Measurements from ENCODE around the gene GAGE2A.
A peak's percentile ranks its signal among the peaks of the same experiment; 100 is the strongest.

The GAGE2A gene

GRCh38 chrX:49627086-49627777, 37.9 kb downstream of the GAGE2A start:
- H3K4me1 ChIP-seq (ENCODE audit: control insufficient read depth, insufficient read depth, low read length), result no peaks in the 10 kb centered on the region
- H3K36me3 ChIP-seq (ENCODE audit: control insufficient read depth in 2 of 2, insufficient read depth in 1 of 2, low read length in 2 of 2), result no peaks in the 10 kb centered on the region
- H3K27ac ChIP-seq (ENCODE audit: extremely low read depth, low read depth, low read length), result no peak overlapping the region
- ChIA-PET POLR2A (no interaction called here), CTCF (interaction anchor here (0.6 to 1.1 kb wide), 7 partner anchors 10 to 136 kb away, joined by 3 to 4 read pairs (median 3); no protein-coding TSS in a partner anchor)
- H3K4me3 ChIP-seq (ENCODE audit: low read depth, low read length), result no peak overlapping the region
- TF ChIP-seq PRDM10 (tag by site-specific recombination; IDR thresholded peaks at IDR 0.05), result peak; percentile 93
- TF ChIP-seq EGR2 (tag by site-specific recombination; IDR thresholded peaks at IDR 0.05; ENCODE audit: low read depth), result no peak
- no peak for TF ChIP-seq GLIS1 (tag by site-specific recombination; IDR thresholded peaks at IDR 0.05)
- TF ChIP-seq TRIM28 (IDR thresholded peaks at IDR 0.05; ENCODE audit: borderline replicate concordance, low read length), result 0 out of 2 replicates have a peak, but pooled peaks have one; percentile 33
- no peak for TF ChIP-seq ZNF112 (tag by site-specific recombination; IDR thresholded peaks at IDR 0.05)
- TF ChIP-seq ZNF311 (tag by site-specific recombination; IDR thresholded peaks at IDR 0.05; ENCODE audit: borderline replicate concordance), result no peak
- no peak for TF ChIP-seq ZNF221 (tag by site-specific recombination; IDR thresholded peaks at IDR 0.05; ENCODE audit: borderline replicate concordance)
- no peak for TF ChIP-seq ZNF664 (tag by site-specific recombination; IDR thresholded peaks at IDR 0.05)
- H3K9me3 ChIP-seq (ENCODE audit: control insufficient read depth, insufficient read depth, low read depth, low read length), result no peaks in the 10 kb centered on the region

GRCh38 chrX:49644991-49645637, 55.8 kb downstream of the GAGE2A start:
- H3K4me3 ChIP-seq (ENCODE audit: low read depth, low read length), result no peak overlapping the region
- H3K4me1 ChIP-seq (ENCODE audit: control insufficient read depth, insufficient read depth, low read length), result no peaks in the 10 kb centered on the region
- H3K27ac ChIP-seq (ENCODE audit: extremely low read depth, low read depth, low read length), result no peak overlapping the region
- H3K36me3 ChIP-seq (ENCODE audit: control insufficient read depth in 2 of 2, insufficient read depth in 1 of 2, low read length in 2 of 2), result no peaks in the 10 kb centered on the region
- CTCF ChIA-PET, result interaction anchor here (0.5 to 0.6 kb wide), 2 partner anchors 18 to 113 kb away, joined by 3 to 4 read pairs; no protein-coding TSS in a partner anchor
- TF ChIP-seq ZNF18 (tag by site-specific recombination; IDR thresholded peaks at IDR 0.05) (no peak), ZNF155 (tag by site-specific recombination; IDR thresholded peaks at IDR 0.05) (no peak), GFI1B (tag by site-specific recombination; IDR thresholded peaks at IDR 0.05) (no peak)
- no peaks in the 10 kb centered on the region for H3K9me3 ChIP-seq (ENCODE audit: control insufficient read depth, insufficient read depth, low read depth, low read length)
- POLR2A ChIA-PET, result no interaction called here
